Ovary (tissue), 3 donors: ENCODE results near the gene ELAVL1.

Experiments
- EP300 ChIP-seq: sonication (generic); formaldehyde crosslinking; IDR thresholded peaks from one replicate; pipeline ENCODE4 v1.6.1; 2017; ENCODE audit warnings: antibody characterized with exemption
- POLR2A ChIP-seq: fragments of 450-650 bp; IDR thresholded peaks from one replicate; pipeline ENCODE4 v1.6.1; 2017; ENCODE audit warnings: antibody characterized with exemption, mild to moderate bottlenecking, moderate library complexity
- TF ChIP-seq, protein P1 (sequence below), 3 donors: fragments of 450-650 bp in 2 of 3; fragments of 200-600 bp in 1 of 3; IDR thresholded peaks; one replicate each; pipeline versions ENCODE4 v1.5.1 to v1.8.0; 2016 to 2022; ENCODE audit warnings: antibody characterized with exemption in 3 of 3, mild to moderate bottlenecking in 1 of 3
- donor health status: DM: no; HTN: no; CAD: no.

DNA sequence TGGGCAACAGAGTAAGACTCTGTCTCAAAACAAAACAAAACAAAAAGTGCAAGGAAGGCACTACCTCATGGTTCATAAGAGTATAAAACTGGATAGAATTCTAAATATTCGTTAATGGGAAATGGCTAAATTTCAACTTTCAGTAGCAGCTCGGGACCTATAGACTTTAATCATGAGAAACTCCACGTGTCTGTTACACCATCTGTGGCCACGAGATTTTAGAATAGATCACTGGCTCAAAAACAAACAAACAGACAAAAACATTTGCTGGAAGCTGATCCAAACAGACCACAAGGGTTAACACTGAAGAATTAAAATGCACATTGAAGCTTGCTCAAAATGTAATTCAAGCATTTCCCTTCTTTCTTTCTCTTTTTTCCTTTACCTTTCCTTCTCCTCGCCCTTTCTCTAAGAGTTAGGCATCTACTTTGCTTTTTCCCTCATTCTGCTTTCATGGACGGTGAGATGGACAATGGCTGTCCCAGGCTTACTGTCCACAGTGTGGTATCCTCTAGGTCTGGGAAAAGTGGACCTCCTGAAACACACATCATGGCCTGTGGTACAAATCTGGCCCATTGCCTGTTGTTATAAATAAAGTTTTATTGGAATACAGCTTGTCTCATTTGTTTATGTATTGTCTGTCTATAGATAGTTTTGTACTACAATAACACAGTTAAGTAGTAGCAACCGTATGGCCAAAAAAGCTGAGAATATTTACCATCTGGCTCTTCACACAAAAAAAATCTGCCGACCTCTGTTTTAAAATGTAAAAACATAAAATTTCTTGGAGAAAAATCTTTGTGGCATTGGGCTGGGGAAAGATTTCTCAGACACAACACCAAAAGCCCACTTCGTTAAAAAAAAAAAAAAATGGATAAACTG is 10.3 kb downstream of the ELAVL1 start:
- TF ChIP-seq, protein P1, sequence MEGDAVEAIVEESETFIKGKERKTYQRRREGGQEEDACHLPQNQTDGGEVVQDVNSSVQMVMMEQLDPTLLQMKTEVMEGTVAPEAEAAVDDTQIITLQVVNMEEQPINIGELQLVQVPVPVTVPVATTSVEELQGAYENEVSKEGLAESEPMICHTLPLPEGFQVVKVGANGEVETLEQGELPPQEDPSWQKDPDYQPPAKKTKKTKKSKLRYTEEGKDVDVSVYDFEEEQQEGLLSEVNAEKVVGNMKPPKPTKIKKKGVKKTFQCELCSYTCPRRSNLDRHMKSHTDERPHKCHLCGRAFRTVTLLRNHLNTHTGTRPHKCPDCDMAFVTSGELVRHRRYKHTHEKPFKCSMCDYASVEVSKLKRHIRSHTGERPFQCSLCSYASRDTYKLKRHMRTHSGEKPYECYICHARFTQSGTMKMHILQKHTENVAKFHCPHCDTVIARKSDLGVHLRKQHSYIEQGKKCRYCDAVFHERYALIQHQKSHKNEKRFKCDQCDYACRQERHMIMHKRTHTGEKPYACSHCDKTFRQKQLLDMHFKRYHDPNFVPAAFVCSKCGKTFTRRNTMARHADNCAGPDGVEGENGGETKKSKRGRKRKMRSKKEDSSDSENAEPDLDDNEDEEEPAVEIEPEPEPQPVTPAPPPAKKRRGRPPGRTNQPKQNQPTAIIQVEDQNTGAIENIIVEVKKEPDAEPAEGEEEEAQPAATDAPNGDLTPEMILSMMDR (IDR thresholded peaks at IDR 0.05) = no peak
- TF ChIP-seq POLR2A (no peak), EP300 (no peak)
